ENCODE data around the gene ATP9B.

DNA sequence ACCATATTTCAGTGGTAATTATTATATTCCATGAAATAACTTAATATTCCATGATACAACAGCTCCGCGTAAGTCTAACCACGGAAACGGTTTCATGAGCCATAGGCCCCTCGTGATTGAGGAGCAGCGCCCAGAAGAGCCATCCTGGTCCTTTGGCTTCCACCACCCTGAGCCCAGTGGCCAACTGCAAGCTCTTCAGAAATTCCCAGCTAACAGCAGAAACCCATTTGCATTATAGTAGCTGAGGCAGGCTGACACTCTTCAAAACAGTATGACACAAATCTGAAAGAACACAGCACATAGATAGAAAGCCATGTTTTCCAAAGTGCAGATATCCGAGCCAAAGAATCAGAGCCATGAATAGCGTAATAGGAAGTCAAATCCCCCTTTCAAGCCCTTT is 205.6 kb downstream of the ATP9B start:
- no peak for TF ChIP-seq CTCF (IDR thresholded peaks at IDR 0.05; ENCODE audit: low read depth, low read length)
- TF ChIP-seq EZH2phosphoT487 (IDR thresholded peaks at IDR 0.05; ENCODE audit: low read depth): no peak
